Spleen (tissue), 7 donors: ENCODE results near the gene SCNM1.

Experiments used
- CTCF ChIP-seq, 11 experiments: fragments of 200-600 bp in 7 of 11; fragments of 450-650 bp in 4 of 11; sonication (generic) in 4 of 11; IDR thresholded peaks in 8 of 11; conservative IDR thresholded peaks in 3 of 11; 1 replicate in 7 of 11; 2 replicates in 4 of 11; pipeline versions ENCODE4 v1.4.0 to v1.8.0; 2016 to 2021; ENCODE audit warnings: antibody characterized with exemption in 11 of 11, inconsistent platforms in 4 of 11, mild to moderate bottlenecking in 1 of 11
- POLR2A ChIP-seq, 3 donors: fragments of 450-650 bp; IDR thresholded peaks; one replicate each; pipeline ENCODE4 v1.5.1; 2017; ENCODE audit warnings: antibody characterized with exemption in 3 of 3, mild to moderate bottlenecking in 1 of 3
- POLR2AphosphoS5 ChIP-seq, 3 donors: sonication (generic); formaldehyde crosslinking; IDR thresholded peaks; one replicate each; pipeline ENCODE4 v1.5.1; 2017; ENCODE audit warnings: antibody characterized with exemption in 3 of 3
- donor health status: DM: no; HTN: no; CAD: no; lungs with moderate emphysema.
- donor health status: DM: no; HTN: no; CAD: no.
- donor health status: DM: no; HTN: no; CAD: no.

- no peak for TF ChIP-seq POLR2A (IDR thresholded peaks at IDR 0.05)
- no peak for TF ChIP-seq CTCF (IDR thresholded peaks at IDR 0.05 in 8 of 11, conservative IDR thresholded peaks at IDR 0.05 in 3 of 11)
- TF ChIP-seq POLR2AphosphoS5 (IDR thresholded peaks at IDR 0.05), result no peak
Measured at GRCh38 chr1:151142411-151143056, 23.4 kb upstream of the SCNM1 start.
